T-helper 9 cell (primary cell): ENCODE data around the gene PDZRN3.
"Not testable (repeated sequence)": the region's sequence is repeated elsewhere in the genome, so short reads cannot be mapped to it uniquely, and the experiment has no call there.

Experiments used
- DNase-seq: peaks from one replicate; pipeline ENCODE4 v3.0.0-alpha.2; 2020

Gene PDZRN3

GRCh38 chr3:73484656-73485248 lies 140.0 kb downstream of the PDZRN3 start:
- no peak for DNase-seq

- no peak for DNase-seq
Measured at GRCh38 chr3:73481888-73482287, 142.9 kb downstream of the PDZRN3 start.

- DNase-seq: no peak
Measured at GRCh38 chr3:73480187-73480672, 144.5 kb downstream of the PDZRN3 start.

- DNase-seq: no peak
Measured at GRCh38 chr3:73479325-73479724, 145.4 kb downstream of the PDZRN3 start.

- DNase-seq: no peak
Measured at GRCh38 chr3:73478858-73479257, 145.9 kb downstream of the PDZRN3 start.

GRCh38 chr3:73475717-73476116 lies 149.0 kb downstream of the PDZRN3 start:
- DNase-seq: no peak

- DNase-seq: no peak
Measured at GRCh38 chr3:73475175-73475574, 149.6 kb downstream of the PDZRN3 start.

- no peak for DNase-seq
Measured at GRCh38 chr3:73474619-73475018, 150.1 kb downstream of the PDZRN3 start.

GRCh38 chr3:73473898-73474416 lies 150.8 kb downstream of the PDZRN3 start:
- no peak for DNase-seq

GRCh38 chr3:73473181-73473897 lies 151.4 kb downstream of the PDZRN3 start:
- no peak for DNase-seq

- no peak for DNase-seq
Measured at GRCh38 chr3:73471986-73472787, 152.6 kb downstream of the PDZRN3 start.

- no peak for DNase-seq
Measured at GRCh38 chr3:73470860-73471259, 153.9 kb downstream of the PDZRN3 start.

- DNase-seq: no peak
Measured at GRCh38 chr3:73469331-73469730, 155.4 kb downstream of the PDZRN3 start.

GRCh38 chr3:73467211-73467610 lies 157.5 kb downstream of the PDZRN3 start:
- no peak for DNase-seq

GRCh38 chr3:73465926-73466325 lies 158.8 kb downstream of the PDZRN3 start:
- no peak for DNase-seq

- not testable (repeated sequence) for DNase-seq
Measured at GRCh38 chr3:73464126-73464525, 160.6 kb downstream of the PDZRN3 start.

- no peak for DNase-seq
Measured at GRCh38 chr3:73461547-73461946, 163.2 kb downstream of the PDZRN3 start.

GRCh38 chr3:73459711-73460110 lies 165.0 kb downstream of the PDZRN3 start:
- DNase-seq: no peak

- no peak for DNase-seq
Measured at GRCh38 chr3:73453666-73454065, 171.1 kb downstream of the PDZRN3 start.

- no peak for DNase-seq
Measured at GRCh38 chr3:73452729-73453128, 172.0 kb downstream of the PDZRN3 start.

GRCh38 chr3:73451301-73451944 lies 173.3 kb downstream of the PDZRN3 start:
- DNase-seq: no peak

GRCh38 chr3:73449774-73450173 lies 175.0 kb downstream of the PDZRN3 start:
- no peak for DNase-seq

GRCh38 chr3:73448761-73449301 lies 175.9 kb downstream of the PDZRN3 start:
- DNase-seq: no peak
